Stimulated activated CD4-positive, alpha-beta T cell treated with anti-CD3 and anti-CD28 coated beads, Interleukin-15, amount 100 ng/mL, for 48 hours (primary cell): ENCODE results near the gene SEPTIN8.

Experiments used
- DNase-seq, 2 donors: peaks; one replicate each; pipeline ENCODE4 v3.0.0-alpha.2; 2020; ENCODE audit warnings: low read depth in 2 of 2

Gene SEPTIN8

DNA sequence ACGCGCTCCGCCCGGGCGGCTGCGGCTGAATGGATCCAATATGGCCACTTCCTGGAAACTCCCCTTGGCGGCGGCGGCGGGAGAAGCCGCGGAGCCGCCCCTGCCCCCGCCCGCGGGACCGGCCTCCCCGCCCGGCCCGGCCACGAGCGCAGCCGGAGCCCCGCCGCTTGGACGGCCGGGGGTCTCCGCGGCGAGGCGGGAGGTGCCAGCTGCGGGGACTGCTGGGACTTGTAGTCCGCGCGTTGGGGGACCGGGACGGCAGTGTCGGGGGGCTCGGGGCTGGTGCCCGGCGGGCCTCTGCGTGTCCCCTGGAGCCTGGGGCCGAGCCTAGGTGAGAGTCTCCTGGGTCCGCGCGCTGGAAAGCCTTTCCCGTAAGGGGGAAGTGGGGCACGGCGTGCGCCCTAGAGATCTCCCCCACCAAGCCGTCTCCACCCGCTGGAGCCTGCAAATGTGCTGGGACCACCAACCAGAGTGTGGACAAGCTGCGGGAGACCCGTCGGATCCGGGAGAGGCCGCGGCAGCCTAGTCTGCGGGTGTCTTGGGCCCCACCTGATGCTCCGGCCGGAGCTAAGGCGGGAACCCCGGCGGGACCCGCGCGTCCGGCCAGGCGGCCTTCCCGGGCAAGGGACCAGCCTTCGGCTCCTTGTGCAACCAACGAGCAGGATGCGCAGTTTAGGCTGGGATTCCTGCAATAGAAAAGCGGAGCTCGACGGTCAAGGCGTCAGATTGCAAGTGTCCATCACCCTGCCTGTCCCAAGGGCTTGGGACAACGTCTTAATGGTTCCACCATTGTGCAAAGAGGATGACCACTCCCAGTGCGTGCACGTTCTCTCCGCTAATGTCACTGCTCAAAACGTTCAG is at the start of gene SEPTIN8:
Gene SEPTIN8 (minus strand): TSS at position 31 of the 861 bp plus-strand sequence. CDS start 102 bp downstream, outside the sequence.
- peak in 1 of 2 donors; percentile 28 for DNase-seq

DNA sequence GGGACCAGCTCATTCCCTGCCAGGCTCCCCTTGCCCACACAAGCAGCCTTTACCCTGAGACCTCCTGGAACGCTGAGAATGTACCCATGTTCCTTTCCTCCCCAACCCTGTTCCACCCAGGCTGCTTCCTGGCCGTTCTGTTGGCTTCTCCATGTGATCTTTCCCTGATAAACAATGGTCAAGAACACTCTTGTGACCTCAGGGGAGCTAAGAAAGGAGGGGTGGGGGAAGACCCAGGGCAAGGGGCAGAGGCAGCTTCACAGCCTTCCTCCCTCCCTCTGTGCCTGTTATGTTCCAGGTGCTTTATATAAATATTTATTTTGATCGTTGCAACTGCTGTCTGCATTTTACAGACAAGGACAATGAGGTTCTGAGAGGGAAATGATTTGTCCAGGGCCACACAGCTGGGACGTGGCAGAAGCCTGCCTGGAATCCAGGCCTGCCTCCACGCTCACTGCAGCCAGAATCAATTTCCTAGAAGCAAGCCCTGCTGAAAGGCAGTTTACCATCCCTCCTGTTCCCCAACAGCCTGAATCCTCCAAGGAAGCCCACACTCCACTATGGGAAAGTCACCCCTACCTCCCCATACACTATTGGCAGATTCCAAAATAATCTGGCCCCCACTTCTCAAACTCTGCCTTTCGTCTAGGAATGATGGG is 49.5 kb upstream of the SEPTIN8 start:
- no peak for DNase-seq

DNA sequence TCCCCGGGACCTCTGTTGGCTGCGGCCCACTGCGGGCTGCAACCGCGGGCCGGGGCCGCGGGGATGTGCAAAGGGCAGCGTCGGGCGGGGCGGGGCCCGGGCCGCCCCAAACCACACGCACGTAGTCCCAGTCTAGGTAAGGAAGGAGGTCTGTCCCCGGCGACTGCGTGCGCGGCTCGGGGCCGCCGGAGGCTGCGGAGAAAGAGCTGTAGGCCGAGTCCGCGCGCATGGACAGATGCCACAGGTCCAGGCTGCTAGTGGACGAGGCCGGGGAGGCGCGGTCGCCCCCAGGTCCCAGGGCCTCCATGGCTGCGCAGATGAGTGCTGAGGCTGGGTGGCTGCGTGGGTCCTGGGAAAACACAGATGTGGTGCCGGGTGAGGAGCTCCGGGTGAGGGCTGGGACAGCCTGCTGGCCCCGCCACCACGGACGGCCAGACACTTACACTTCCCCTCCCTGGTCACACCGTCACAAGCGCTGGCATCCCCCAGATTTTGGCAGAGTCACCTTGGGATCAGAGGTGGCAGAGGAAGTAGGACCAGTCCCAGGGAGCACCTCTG is 48.9 kb upstream of the SEPTIN8 start:
- no peak for DNase-seq

GRCh38 chr5:132825033-132825833 is 48.2 kb upstream of the SEPTIN8 start:
- DNase-seq = no peak

- no peak for DNase-seq
Measured at GRCh38 chr5:132824426-132824825, 47.4 kb upstream of the SEPTIN8 start.

- DNase-seq = no peak
Measured at GRCh38 chr5:132823481-132824050, 46.5 kb upstream of the SEPTIN8 start.

- no peak for DNase-seq
Measured at GRCh38 chr5:132822650-132823480, 45.8 kb upstream of the SEPTIN8 start.

- DNase-seq = no peak
Measured at GRCh38 chr5:132821791-132822190, 44.8 kb upstream of the SEPTIN8 start.

DNA sequence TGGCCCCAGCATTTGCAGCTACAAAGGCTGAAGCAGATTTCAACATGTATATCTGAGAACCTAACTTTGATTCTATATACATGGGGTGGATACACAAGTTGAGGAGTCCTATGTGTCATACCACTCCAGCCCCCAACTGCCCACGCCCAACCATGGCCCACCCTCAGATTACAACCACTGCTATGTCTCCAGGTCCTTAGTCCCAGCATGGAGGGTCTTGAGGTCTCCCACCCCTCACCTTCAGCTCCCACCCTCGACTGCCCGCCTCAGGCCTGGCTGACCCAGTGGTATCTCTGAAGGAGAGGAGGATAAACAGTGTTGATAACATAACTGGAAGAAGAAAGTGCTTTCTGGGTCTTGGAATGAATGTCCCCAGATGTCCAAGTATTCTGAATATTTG is 44.3 kb upstream of the SEPTIN8 start:
- no peak for DNase-seq

DNA sequence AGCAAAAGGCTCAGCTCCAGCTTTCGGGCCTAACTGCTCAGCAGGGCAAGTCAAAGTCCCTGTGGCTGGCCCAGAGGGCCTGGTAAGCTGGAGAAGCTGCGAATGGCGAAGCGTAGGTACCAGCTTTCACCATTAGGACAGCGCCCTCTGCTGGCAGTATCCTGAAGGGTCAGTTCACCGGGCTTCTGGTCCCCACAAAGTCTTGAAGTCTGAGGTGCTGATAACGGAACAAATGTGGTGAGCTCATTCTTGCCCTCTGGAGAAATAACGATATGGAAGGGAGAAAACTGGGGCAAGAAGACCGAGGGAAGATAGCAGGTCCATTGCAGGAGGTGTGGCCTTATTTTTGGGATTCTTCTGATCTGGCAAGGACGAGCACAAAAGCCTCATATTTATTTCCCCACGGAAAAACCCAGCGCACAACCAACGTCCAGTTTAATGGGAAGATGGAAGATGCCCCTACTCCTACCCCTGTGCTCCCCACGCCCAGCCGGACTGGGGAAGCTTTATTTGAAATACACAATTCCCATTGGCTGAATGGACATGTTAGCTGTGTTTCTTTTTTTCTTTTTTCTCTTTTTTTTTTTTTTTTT is 43.2 kb upstream of the SEPTIN8 start:
- DNase-seq = peak; percentile 86 to 87

- no peak for DNase-seq
Measured at GRCh38 chr5:132819468-132819867, 42.4 kb upstream of the SEPTIN8 start.

GRCh38 chr5:132817011-132817410 is 40.0 kb upstream of the SEPTIN8 start:
- no peak for DNase-seq

DNA sequence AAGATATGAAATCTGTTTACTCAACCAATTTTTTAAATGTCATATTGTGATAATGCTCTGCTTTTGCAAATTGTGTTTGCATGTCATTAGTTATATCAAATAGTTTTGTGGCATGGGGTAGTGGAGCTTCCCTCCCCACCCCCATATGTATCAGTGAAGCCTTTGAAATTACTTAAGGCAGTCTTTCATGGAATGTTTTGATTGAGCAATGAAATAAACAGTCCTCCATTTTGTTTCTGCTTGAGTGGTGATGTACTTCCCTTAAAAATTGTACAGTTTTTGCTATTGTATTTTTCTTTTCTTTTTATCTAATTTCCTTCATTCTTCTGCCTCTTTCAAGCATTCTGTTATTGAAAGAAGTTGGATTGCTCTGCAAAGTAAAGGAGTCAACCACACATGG is 39.5 kb upstream of the SEPTIN8 start:
- no peak for DNase-seq

DNA sequence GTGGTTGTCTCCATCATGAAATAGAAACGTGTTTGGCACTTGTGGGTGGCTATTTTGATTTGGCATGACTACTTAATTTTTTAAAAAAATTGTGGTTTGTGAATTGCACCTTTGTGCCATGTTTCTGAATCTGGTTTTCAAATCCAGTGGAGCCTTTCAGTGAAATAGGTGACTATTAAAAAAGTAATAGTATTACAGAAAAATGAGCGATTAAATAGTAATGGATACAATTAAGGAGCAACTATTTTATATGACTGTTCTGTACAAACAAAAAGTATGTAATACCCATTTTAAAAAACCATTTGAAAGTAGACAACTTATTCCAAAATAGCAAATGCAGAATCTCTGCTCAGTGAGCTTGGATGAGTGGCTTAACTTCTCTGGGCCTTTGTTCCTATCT is 39.0 kb upstream of the SEPTIN8 start:
- DNase-seq = no peak

- no peak for DNase-seq
Measured at GRCh38 chr5:132815454-132815853, 38.4 kb upstream of the SEPTIN8 start.

DNA sequence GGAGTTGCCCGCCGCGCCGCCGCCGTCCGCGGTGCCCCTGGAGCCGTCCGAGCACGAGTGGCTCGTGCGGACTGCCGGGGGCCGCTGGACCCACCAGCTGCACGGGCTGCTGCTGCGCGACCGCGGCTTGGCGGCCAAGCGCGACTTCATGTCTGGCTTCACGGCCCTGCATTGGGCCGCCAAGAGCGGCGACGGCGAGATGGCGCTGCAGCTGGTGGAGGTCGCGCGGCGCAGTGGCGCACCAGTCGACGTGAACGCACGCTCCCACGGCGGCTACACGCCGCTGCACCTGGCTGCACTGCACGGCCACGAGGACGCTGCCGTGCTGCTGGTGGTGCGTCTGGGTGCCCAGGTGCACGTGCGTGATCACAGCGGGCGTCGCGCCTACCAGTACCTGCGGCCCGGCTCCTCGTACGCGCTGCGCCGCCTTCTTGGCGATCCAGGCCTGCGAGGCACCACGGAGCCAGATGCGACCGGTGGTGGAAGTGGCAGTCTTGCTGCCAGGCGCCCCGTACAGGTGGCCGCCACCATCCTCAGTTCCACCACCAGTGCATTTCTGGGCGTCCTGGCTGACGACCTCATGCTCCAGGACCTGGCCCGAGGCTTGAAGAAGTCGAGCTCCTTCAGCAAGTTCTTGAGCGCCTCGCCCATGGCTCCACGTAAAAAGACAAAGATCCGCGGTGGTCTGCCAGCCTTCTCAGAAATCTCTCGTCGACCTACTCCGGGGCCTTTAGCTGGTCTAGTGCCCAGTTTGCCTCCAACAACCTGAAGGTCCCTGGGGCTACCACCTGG is 37.7 kb upstream of the SEPTIN8 start:
- no peak for DNase-seq

DNA sequence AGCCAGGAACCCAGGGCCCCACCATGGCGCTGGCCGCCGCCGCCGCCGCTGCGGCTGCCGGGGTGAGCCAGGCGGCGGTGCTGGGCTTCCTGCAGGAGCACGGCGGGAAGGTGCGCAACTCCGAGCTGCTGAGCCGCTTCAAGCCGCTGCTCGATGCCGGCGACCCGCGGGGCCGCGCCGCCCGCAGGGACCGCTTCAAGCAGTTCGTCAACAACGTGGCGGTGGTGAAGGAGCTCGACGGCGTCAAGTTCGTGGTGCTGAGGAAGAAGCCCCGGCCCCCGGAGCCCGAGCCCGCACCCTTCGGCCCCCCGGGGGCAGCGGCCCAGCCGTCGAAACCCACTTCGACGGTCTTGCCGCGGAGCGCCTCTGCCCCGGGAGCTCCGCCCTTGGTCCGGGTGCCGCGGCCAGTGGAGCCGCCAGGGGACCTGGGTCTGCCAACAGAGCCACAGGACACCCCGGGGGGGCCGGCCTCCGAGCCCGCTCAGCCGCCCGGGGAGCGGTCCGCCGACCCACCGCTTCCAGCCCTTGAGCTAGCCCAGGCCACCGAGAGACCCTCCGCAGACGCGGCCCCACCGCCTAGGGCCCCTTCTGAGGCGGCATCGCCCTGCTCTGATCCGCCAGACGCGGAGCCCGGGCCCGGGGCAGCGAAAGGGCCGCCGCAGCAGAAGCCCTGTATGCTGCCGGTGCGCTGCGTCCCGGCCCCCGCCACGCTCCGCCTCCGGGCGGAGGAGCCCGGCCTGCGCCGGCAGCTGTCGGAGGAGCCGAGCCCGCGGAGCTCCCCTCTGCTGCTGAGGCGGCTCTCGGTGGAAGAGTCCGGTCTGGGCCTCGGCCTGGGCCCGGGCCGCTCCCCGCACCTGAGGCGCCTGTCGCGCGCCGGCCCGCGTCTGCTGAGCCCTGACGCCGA is 36.8 kb upstream of the SEPTIN8 start:
- no peak for DNase-seq

GRCh38 chr5:132812781-132813598 is 36.0 kb upstream of the SEPTIN8 start, which contains the start of gene SOWAHA:
Gene SOWAHA (plus strand): TSS chr5:132813302. CDS start chr5:132813622, 320 bp downstream.
- DNase-seq = no peak
